Cardiac fibroblast (primary cell): ENCODE data around the gene SNRK.

ENCODE experiments used
- DNase-seq, 2 donors: peaks; one replicate each; pipeline versions ENCODE4 v3.0.0 to v3.0.0-alpha.2; 2010; ENCODE audit warnings: low read depth in 2 of 2
- H3K4me3 ChIP-seq, 2 donors: replicated peaks in 1 of 2; 1 replicate in 1 of 2; 2 replicates in 1 of 2; pipeline ENCODE4 v1.5.1; 2011; ENCODE audit warnings: low read depth in 2 of 2, low read length in 2 of 2, mild to moderate bottlenecking in 2 of 2, moderate library complexity in 1 of 2
- CTCF ChIP-seq: IDR thresholded peaks from one replicate; pipeline ENCODE4 v1.5.1; 2011; ENCODE audit warnings: low read depth, mild to moderate bottlenecking, low read length, inconsistent platforms

Gene SNRK

DNA sequence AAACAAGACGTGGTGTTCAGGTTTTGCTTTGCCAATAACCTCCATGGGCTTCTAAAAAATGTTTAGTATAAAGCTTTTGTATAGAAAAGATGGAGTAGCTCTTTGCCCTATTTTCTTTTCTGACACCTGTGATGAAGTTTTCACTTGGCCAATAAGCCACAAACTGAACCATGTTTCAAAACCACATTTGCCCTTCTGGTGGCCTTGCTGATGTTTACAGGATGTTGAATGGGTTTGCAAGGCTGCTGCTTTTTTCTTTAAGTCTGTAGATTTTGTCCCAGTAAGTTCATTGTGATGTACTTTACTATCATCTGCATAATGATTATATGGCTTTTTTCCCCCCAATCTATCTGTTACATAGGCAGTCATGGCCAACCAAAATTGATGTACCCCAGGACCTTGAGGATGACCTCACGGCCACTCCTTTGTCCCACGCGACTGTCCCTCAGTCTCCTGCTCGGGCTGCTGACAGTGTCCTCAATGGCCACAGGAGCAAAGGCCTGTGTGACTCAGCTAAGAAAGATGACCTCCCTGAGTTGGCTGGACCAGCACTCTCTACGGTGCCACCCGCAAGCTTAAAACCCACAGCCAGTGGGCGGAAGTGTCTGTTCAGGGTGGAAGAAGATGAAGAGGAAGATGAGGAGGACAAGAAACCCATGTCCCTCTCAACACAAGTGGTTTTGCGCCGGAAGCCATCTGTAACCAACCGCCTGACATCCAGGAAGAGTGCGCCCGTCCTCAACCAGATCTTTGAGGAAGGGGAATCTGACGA is 60.8 kb downstream of the SNRK start:
- no peak overlapping the region for H3K4me3 ChIP-seq
- DNase-seq: no peak
- TF ChIP-seq CTCF: no peak

DNA sequence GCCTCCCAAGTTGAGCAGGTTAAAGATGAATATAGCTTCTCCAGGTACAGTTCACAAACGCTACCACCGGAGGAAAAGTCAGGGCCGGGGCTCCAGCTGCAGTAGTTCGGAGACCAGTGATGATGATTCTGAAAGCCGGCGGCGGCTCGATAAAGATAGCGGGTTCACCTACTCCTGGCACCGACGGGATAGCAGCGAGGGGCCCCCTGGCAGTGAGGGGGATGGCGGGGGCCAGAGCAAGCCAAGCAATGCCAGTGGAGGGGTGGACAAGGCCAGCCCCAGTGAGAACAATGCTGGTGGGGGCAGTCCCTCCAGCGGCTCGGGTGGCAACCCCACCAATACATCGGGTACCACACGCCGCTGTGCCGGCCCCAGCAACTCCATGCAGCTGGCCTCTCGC is 61.4 kb downstream of the SNRK start:
- no peak for DNase-seq

DNA sequence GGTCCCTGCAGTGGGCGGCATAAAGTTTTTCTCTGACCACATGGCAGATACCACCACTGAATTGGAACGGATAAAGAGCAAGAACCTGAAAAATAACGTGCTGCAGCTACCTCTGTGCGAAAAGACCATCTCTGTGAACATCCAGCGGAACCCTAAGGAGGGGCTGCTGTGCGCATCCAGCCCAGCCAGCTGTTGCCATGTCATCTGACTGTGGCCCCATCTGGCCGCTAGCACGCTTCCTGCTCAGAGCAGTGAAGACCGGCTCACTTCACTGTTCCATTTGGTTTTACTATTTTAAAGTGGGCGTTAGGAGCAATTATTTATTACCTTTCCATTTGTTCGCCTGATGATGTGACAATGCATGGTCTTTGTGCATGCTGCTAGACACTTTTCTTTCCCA is 62.0 kb downstream of the SNRK start:
- DNase-seq: no peak
- TF ChIP-seq CTCF: no peak
- no peak overlapping the region for H3K4me3 ChIP-seq

More for the DNA sequence above, 61.4 kb downstream of the SNRK start:
- TF ChIP-seq CTCF: no peak
- H3K4me3 ChIP-seq: no peak overlapping the region

- H3K4me3 ChIP-seq: no peak overlapping the region
- DNase-seq: no peak
- TF ChIP-seq CTCF: no peak
Observed at GRCh38 chr3:43348852-43349574, 62.7 kb downstream of the SNRK start.

- H3K4me3 ChIP-seq: no peak overlapping the region
- no peak for TF ChIP-seq CTCF
- DNase-seq: no peak
Observed at GRCh38 chr3:43349716-43350115, 63.4 kb downstream of the SNRK start.

- TF ChIP-seq CTCF: no peak
- no peak for DNase-seq
- no peak overlapping the region for H3K4me3 ChIP-seq
Observed at GRCh38 chr3:43353393-43353792, 67.1 kb downstream of the SNRK start.
